Large intestine (tissue), 3 donors: ENCODE measurements around the gene CD300A. TPM values are rescaled to one million over a fixed set of nuclear protein-coding genes. Genes with fewer than 3 reads are reported as not detected.

Source experiments
- DNase-seq, 2 donors: peaks; one replicate each; pipeline versions ENCODE4 v3.0.0 to v3.0.0-alpha.2; 2013
- H3K27ac ChIP-seq: one replicate; pipeline ENCODE4 v1.5.1; 2013; ENCODE audit warnings: low read length
- H3K27me3 ChIP-seq: 2 replicates; pipeline ENCODE4 v1.6.1; 2013; ENCODE audit warnings: low read length; ENCODE audit not compliant: control insufficient read depth, insufficient read depth
- H3K36me3 ChIP-seq: 2 replicates; pipeline ENCODE4 v1.6.1; 2013; ENCODE audit warnings: low read length; ENCODE audit not compliant: control insufficient read depth, insufficient read depth
- H3K4me1 ChIP-seq: one replicate; pipeline ENCODE4 v1.6.1; 2013; ENCODE audit warnings: low read length; ENCODE audit not compliant: control insufficient read depth, insufficient read depth
- H3K4me3 ChIP-seq: one replicate; pipeline ENCODE4 v1.5.1; 2013; ENCODE audit warnings: low read length
- H3K9me3 ChIP-seq: one replicate; pipeline ENCODE4 v1.6.1; 2013; ENCODE audit warnings: mild to moderate bottlenecking, low read depth, low read length, moderate library complexity; ENCODE audit not compliant: control insufficient read depth
- WGBS: methylation state at CpG from one replicate; pipeline ENCODE4 v1.1.5; 2013; ENCODE audit warnings: low lambda C conversion rate; ENCODE audit not compliant: insufficient coverage; 5-methylcytosine and 5-hydroxymethylcytosine counted together
- polyA plus RNA-seq: library from polyadenylated mRNA; unstranded; fragments of 120-200 nt; gene quantifications from one replicate; pipeline ENCODE4 v1.2.1, GENCODE V29; 2013

The CD300A gene
- polyA plus RNA-seq, 1 donor = 6.7 TPM

DNA sequence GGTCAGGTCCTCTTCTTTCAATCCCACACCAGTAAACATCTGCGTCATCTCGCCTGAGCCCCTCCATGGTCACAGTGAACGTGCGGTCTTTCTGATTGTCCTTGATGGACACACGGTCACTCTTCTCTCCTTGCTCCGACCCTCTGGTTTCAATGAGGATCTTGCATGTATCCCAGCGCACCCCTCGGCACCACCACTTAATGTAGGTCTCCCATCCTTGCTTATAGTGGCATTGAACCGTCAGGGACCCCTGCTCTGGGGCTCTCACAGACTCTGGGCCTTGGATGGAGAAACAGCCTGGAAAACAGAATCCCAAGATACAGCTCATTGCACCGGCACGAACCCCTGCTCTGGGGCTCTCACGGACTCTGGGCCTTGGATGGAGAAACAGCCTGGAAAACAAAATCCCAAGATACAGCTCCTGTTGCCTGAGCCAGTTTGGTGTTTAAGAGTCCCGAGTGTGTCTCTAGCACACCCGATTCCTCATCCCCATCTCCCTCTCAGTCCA, 59.4 kb downstream of the CD300A start:
- Histone ChIP-seq H3K4me3 (no peak overlapping the region), H3K36me3 (no peaks in the 10 kb centered on the region), H3K4me1 (no peaks in the 10 kb centered on the region), H3K27ac (no peak overlapping the region), H3K9me3 (no peaks in the 10 kb centered on the region), H3K27me3 (peaks cover 2% of the 10 kb centered on the region)
- DNase-seq = no peak
- WGBS = no CpG with 5 or more reads among the region's 14 CpGs

DNA sequence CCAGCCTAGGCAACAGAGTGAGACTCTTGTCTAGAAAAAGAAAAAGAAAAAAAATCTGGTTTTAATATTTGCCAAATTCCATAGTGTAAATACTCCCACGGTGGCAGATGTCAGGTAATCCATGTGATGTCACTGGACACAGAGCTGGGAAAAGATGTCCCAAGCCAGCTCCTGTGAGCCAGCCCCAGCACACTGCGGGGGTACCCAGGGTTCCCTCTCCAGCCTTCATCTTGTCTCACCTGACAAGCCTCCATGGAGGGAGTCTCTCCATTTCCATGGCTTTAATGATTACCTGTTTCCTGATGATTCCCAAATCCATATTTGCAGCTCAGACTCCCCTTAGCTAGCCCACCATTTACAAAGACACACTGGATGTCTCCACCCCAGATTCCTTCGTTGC, 60.2 kb downstream of the CD300A start:
- Histone ChIP-seq H3K9me3 (no peaks in the 10 kb centered on the region), H3K4me3 (no peak overlapping the region), H3K27ac (no peak overlapping the region), H3K4me1 (no peaks in the 10 kb centered on the region), H3K36me3 (no peaks in the 10 kb centered on the region), H3K27me3 (no peaks in the 10 kb centered on the region)
- no peak for DNase-seq
- WGBS = no CpG with 5 or more reads among the region's 3 CpGs

DNA sequence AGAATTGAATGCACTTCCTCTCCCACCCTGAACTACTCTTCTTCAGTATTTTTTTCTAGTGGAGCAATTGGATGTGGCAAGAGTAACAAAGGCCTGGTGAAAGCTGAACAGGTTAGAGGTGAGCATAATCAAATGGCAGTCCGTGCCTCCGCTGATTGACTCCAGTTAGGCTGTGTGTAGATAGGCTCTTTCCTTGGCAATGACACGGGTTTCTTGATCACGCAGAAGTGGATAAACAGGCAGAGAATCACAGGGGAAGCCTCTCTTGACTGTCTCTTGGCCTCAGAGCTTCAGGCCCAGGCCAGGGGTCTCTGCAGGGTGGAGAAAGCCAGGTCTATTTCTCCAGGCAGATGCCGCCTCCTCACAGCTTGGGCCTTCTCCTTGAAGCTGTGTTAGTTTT, 60.6 kb downstream of the CD300A start:
- no peak overlapping the region for H3K4me3 ChIP-seq
- no peaks in the 10 kb centered on the region for H3K36me3 ChIP-seq
- H3K4me1 ChIP-seq = no peaks in the 10 kb centered on the region
- H3K9me3 ChIP-seq = no peaks in the 10 kb centered on the region
- H3K27ac ChIP-seq = no peak overlapping the region
- no peak for DNase-seq
- no peaks in the 10 kb centered on the region for H3K27me3 ChIP-seq
- WGBS = no CpG with 5 or more reads among the region's 5 CpGs

- Histone ChIP-seq H3K36me3 (no peaks in the 10 kb centered on the region), H3K9me3 (no peaks in the 10 kb centered on the region), H3K4me3 (no peak overlapping the region), H3K27me3 (no peaks in the 10 kb centered on the region), H3K4me1 (no peaks in the 10 kb centered on the region), H3K27ac (no peak overlapping the region)
- no CpG with 5 or more reads among the region's 8 CpGs for WGBS
- DNase-seq = no peak
Measured at GRCh38 chr17:74527756-74528155, 61.3 kb downstream of the CD300A start.

DNA sequence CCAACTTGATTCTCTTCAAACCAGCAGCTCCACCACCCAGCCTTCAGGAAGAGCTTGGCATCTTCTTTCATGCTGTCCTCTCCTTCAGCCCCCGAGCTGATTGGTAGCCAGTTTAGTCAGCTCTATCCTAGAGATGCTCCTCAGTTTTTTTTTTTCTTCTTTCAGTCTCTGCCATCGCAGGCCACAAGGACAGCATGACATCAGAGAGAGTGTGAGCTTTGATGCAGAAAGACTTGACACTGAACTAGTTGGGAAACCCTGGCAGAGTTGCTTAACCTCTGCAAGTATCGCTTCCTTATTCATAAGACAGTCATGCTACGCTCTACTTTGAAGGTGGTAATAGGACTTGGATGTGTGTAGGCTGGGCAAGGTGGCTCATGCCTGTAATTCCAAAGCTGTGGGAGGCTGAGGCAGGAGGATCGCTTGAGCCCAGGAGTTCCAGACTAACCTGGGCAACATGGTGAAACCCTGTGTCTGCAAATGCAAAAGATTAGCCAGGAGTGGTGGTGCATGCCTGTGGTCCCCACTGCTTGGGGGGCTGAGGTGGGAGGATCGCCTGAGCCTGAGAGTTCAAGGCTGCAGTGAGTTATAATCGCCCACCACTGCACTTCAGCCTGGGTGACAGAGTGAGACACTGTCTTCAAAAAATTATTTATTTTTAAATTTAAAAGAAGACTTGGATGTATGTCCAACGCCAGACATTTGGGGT, 62.2 kb downstream of the CD300A start:
- Histone ChIP-seq H3K4me3 (no peak overlapping the region), H3K9me3 (no peaks in the 10 kb centered on the region), H3K4me1 (no peaks in the 10 kb centered on the region), H3K27ac (no peak overlapping the region), H3K36me3 (no peaks in the 10 kb centered on the region), H3K27me3 (no peaks in the 10 kb centered on the region)
- no peak for DNase-seq
- 60% methylated on average over 1 of the region's 8 CpGs for WGBS

DNA sequence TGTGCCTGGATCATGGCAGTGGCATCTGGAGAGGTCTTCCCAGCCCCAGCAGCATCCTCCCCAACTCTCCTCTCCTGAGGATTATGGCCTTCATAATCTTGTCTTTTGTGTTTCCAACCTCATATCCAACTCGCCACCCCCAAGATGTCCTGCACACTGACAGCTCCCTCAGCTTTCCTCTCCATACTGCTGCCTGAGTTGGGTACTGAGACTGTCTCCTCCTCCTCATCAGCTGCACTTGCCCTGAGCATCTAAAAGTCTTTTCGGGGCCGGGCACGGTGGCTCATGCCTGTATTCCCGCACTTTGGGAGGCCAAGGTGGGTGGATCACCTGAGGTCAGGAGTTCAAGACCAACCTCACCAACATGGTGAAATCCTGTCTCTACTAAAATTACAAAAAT, 62.8 kb downstream of the CD300A start:
- H3K27me3 ChIP-seq = no peaks in the 10 kb centered on the region
- no peaks in the 10 kb centered on the region for H3K4me1 ChIP-seq
- no peak for DNase-seq
- no peaks in the 10 kb centered on the region for H3K36me3 ChIP-seq
- H3K27ac ChIP-seq = no peak overlapping the region
- no peak overlapping the region for H3K4me3 ChIP-seq
- WGBS = no CpG with 5 or more reads among the region's 5 CpGs
- H3K9me3 ChIP-seq = no peaks in the 10 kb centered on the region

DNA sequence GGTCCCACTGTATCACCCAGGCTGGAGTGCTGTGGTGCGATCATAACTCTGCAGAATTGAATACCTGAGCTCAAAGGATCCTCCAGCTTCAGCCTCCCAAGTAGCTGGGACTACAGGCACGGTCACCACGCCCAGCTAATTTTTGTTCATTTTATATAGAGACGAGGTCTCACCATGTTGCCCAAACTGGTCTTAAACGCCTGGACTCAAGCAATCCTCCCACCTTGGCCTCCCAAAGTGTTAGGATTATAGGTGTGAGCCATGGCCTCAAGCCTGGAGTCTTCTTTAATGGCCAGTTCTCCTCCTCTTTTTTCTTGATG, 64.4 kb downstream of the CD300A start:
- no peaks in the 10 kb centered on the region for H3K36me3 ChIP-seq
- DNase-seq = no peak
- no peaks in the 10 kb centered on the region for H3K27me3 ChIP-seq
- H3K4me3 ChIP-seq = no peak overlapping the region
- WGBS = 100% methylated on average over 1 of the region's 5 CpGs
- no peaks in the 10 kb centered on the region for H3K4me1 ChIP-seq
- H3K27ac ChIP-seq = no peak overlapping the region
- H3K9me3 ChIP-seq = no peaks in the 10 kb centered on the region

DNA sequence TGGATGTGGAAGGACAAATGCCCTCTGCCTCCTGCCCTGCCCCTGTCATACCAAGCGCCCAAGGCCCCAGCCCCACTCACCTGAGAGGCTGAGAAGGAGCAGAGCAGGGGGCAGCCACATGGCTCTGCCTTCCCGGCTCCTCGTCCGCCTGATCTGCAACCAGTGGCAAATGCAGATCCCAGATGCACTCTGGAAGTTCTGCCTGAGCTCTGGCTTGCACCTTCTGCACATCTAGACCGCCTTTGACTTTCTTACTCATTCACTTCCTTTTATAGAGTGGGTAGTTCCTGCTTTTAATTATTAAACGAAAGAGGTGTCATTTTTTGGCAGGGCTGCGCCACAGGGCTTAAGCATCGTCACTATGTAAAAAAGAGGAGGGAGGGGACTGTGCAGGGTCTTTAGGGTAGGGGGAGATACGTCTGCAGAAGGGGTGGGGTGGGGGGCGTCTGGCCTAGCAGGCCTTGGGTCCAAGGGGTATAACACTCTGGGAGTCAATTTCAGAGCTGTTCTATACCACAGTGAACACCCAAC, 64.9 kb downstream of the CD300A start, which contains the start of gene CD300LB:
Gene CD300LB (minus strand): TSS at position 245 of the 531 bp plus-strand sequence. CDS start 125 bp downstream, at position 120.
- Histone ChIP-seq H3K27ac (no peak within 1 kb of the TSS), H3K36me3 (no peaks in the 10 kb centered on the region), H3K4me3 (no peak within 1 kb of the TSS), H3K9me3 (no peaks in the 10 kb centered on the region), H3K27me3 (no peaks in the 10 kb centered on the region), H3K4me1 (no peaks in the 10 kb centered on the region)
- no peak for DNase-seq
- WGBS = no CpG with 5 or more reads among the region's 10 CpGs

- Histone ChIP-seq H3K4me1 (no peaks in the 10 kb centered on the region), H3K36me3 (no peaks in the 10 kb centered on the region), H3K27me3 (no peaks in the 10 kb centered on the region), H3K9me3 (no peaks in the 10 kb centered on the region), H3K27ac (no peak overlapping the region), H3K4me3 (no peak overlapping the region)
- 92% methylated on average over 2 of the region's 10 CpGs for WGBS
- DNase-seq = no peak
Measured at GRCh38 chr17:74532115-74532514, 65.7 kb downstream of the CD300A start.
